ENCODE data around the gene PRKN.

DNA sequence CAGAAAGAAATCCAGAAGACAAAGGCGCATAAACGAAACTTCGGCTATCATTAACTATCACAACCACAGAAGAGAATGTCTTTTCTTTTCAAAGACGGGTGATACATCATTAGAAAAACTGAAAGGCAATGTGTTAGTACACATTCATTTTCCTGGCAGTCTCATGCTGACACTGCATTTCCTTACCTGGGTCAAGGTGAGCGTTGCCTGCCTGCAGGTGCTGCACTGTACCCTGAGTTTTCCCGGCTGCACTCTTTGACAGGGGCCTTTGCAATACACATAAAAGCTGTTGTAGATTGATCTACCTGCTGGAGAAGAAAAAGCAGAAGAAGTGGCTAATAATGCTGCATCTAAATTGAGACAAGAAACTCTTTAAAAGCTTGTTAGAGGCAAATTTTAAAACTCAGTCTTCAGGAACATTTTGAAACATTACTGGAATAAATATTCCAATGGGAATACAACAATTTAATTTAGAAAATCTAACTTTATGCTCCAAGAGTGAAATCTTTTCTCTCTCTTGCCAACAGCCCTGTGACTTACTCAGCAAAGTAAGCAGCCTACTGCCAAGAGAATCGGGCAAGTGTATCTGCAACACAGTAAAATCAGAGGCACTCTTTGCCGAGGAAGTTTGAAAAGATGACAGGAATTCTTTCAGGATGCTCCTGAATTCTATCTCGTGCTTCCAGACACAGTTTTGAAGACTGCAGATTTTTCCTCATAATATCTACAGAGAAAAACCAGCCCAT lies 526.4 kb downstream of the PRKN start:
- TF ChIP-seq, protein P1, sequence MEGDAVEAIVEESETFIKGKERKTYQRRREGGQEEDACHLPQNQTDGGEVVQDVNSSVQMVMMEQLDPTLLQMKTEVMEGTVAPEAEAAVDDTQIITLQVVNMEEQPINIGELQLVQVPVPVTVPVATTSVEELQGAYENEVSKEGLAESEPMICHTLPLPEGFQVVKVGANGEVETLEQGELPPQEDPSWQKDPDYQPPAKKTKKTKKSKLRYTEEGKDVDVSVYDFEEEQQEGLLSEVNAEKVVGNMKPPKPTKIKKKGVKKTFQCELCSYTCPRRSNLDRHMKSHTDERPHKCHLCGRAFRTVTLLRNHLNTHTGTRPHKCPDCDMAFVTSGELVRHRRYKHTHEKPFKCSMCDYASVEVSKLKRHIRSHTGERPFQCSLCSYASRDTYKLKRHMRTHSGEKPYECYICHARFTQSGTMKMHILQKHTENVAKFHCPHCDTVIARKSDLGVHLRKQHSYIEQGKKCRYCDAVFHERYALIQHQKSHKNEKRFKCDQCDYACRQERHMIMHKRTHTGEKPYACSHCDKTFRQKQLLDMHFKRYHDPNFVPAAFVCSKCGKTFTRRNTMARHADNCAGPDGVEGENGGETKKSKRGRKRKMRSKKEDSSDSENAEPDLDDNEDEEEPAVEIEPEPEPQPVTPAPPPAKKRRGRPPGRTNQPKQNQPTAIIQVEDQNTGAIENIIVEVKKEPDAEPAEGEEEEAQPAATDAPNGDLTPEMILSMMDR (conservative IDR thresholded peaks at IDR 0.05; ENCODE audit: low read depth, low read length): no peak
- TF ChIP-seq EZH2 (IDR thresholded peaks at IDR 0.05; ENCODE audit: borderline replicate concordance, low read depth, low read length, poor library complexity, severe bottlenecking): no peak

Measured in A673 (cell line).